ENCODE measurements around the gene CCDC78. TPM values are rescaled to one million over a fixed set of nuclear protein-coding genes. Genes with fewer than 3 reads are reported as not detected.
"Not testable (repeated sequence)": the region's sequence is repeated elsewhere in the genome, so short reads cannot be mapped to it uniquely, and the experiment has no call there.

CCDC78 gene
- total RNA-seq, 1 donor = 1.3 TPM

- no peak for TF ChIP-seq CTCF (IDR thresholded peaks at IDR 0.05; ENCODE audit: insufficient read depth, low read depth, low read length)
- H3K4me3 ChIP-seq (ENCODE audit: low read depth, low read length) = no peak overlapping the region
- no peak for DNase-seq (ENCODE audit: low read depth)
These were observed 31.3 kb downstream of the CCDC78 start for GRCh38 chr16:694863-695354.

- TF ChIP-seq CTCF (IDR thresholded peaks at IDR 0.05; ENCODE audit: insufficient read depth, low read depth, low read length) = no peak
- no peak overlapping the region for H3K4me3 ChIP-seq (ENCODE audit: low read depth, low read length)
- DNase-seq (ENCODE audit: low read depth) = no peak
These were observed 31.9 kb downstream of the CCDC78 start for GRCh38 chr16:694187-694862.

- no peak for TF ChIP-seq CTCF (IDR thresholded peaks at IDR 0.05; ENCODE audit: insufficient read depth, low read depth, low read length)
- no peak for DNase-seq (ENCODE audit: low read depth)
- no peak overlapping the region for H3K4me3 ChIP-seq (ENCODE audit: low read depth, low read length)
These were observed 32.5 kb downstream of the CCDC78 start for GRCh38 chr16:693766-694165.

- H3K4me3 ChIP-seq (ENCODE audit: low read depth, low read length) = no peak overlapping the region
- TF ChIP-seq CTCF (IDR thresholded peaks at IDR 0.05; ENCODE audit: insufficient read depth, low read depth, low read length) = no peak
- DNase-seq (ENCODE audit: low read depth) = no peak
These were observed 32.9 kb downstream of the CCDC78 start for GRCh38 chr16:693364-693763.

GRCh38 chr16:692356-693108 is 33.7 kb downstream of the CCDC78 start:
- no peak overlapping the region for H3K4me3 ChIP-seq (ENCODE audit: low read depth, low read length)
- TF ChIP-seq CTCF (IDR thresholded peaks at IDR 0.05; ENCODE audit: insufficient read depth, low read depth, low read length) = no peak

GRCh38 chr16:691242-691641 is 35.0 kb downstream of the CCDC78 start:
- not testable (repeated sequence) for H3K4me3 ChIP-seq (ENCODE audit: low read depth, low read length); DNase-seq (ENCODE audit: low read depth)

More at GRCh38 chr16:692356-693108, 33.7 kb downstream of the CCDC78 start:
- DNase-seq (ENCODE audit: low read depth) = no peak

GRCh38 chr16:689175-689897 is 36.9 kb downstream of the CCDC78 start:
- H3K4me3 ChIP-seq (ENCODE audit: low read depth, low read length) = peak overlapping the region; percentile 90
- TF ChIP-seq CTCF (IDR thresholded peaks at IDR 0.05; ENCODE audit: insufficient read depth, low read depth, low read length) = no peak
- DNase-seq (ENCODE audit: low read depth) = no peak
